Measurements from ENCODE around the gene RBMS3. TPM values are rescaled to one million over a fixed set of nuclear protein-coding genes. Genes with fewer than 3 reads are reported as not detected.

The RBMS3 gene
- total and polyA plus RNA-seq, 2 experiments from 2014 or later, result 34.9 to 37.1 TPM

DNA sequence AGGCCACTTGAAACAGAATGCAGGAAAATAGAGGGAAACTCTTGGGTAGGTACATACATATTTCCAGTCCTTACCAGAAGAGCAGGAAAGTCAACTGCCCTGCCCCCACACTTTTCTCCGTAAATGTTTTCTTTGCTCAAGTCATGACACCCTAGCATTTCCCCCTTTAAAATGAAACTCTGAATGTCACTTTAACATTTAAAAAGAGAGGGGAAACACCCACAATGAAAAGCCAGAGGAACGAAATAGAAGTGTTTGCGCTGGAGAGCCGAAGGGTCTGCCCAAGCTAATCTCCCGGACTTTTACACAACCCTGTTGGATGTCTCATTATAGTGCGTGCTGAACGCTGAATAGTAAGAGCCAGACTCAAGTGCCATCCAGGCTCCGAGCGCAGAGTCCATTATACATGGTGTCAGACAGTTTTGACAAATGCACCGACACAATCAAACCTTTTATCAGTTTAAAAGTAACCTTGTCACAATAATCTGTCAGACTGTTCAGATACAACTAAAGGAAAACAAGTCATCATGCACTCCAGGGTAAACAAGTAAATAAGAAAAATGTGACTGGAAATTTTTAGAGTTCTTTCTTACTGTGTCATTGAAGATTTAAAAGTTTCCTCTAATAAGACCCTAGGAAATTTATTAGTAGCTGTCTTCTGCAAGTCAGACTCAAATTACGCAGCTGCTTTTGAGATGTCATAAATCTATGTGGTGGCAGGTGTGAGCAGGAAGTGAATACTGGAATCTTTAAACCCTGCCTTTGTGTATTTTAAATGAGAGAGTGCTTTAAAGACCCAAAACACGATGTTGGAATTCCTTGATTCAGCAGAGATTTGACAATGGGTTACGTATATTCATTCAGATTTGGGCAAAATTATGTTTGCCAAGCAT lies 159.8 kb downstream of the RBMS3 start:
- peak; percentile 63 for DNase-seq (ENCODE audit: low spot score)
- peaks cover 3% of the 10 kb centered on the region for H3K79me2 ChIP-seq
- no peaks in the 10 kb centered on the region for H3K9me2 ChIP-seq (replicated peaks; ENCODE audit: insufficient read depth)
- peak overlapping the region; percentile 73 for H3K4me2 ChIP-seq
- no peaks in the 10 kb centered on the region for H3K9me3 ChIP-seq (ENCODE audit: low read depth)
- H4K20me1 ChIP-seq (ENCODE audit: insufficient read depth, poor library complexity, severe bottlenecking), result no peaks in the 10 kb centered on the region
- H3K27me3 ChIP-seq, result no peaks in the 10 kb centered on the region
- TF ChIP-seq, protein P1, sequence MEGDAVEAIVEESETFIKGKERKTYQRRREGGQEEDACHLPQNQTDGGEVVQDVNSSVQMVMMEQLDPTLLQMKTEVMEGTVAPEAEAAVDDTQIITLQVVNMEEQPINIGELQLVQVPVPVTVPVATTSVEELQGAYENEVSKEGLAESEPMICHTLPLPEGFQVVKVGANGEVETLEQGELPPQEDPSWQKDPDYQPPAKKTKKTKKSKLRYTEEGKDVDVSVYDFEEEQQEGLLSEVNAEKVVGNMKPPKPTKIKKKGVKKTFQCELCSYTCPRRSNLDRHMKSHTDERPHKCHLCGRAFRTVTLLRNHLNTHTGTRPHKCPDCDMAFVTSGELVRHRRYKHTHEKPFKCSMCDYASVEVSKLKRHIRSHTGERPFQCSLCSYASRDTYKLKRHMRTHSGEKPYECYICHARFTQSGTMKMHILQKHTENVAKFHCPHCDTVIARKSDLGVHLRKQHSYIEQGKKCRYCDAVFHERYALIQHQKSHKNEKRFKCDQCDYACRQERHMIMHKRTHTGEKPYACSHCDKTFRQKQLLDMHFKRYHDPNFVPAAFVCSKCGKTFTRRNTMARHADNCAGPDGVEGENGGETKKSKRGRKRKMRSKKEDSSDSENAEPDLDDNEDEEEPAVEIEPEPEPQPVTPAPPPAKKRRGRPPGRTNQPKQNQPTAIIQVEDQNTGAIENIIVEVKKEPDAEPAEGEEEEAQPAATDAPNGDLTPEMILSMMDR (IDR thresholded peaks at IDR 0.05; ENCODE audit: poor library complexity), result no peak
- TF ChIP-seq EZH2phosphoT487 (IDR thresholded peaks at IDR 0.05; ENCODE audit: low read depth, severe bottlenecking, unreplicated experiment) (no peak), EZH2 (IDR thresholded peaks at IDR 0.05; ENCODE audit: borderline replicate concordance) (no peak)
- 19% methylated on average over 13 of the region's 13 CpGs for WGBS (ENCODE audit: low lambda C conversion rate, missing lambda C conversion rate)
- peak overlapping the region; percentile 31 for H3K4me3 ChIP-seq
- peak overlapping the region; percentile 49 for H2AFZ ChIP-seq
- peaks cover 5% of the 10 kb centered on the region for H3K4me1 ChIP-seq (ENCODE audit: insufficient read depth)
- H3K27ac ChIP-seq, result peak overlapping the region; percentile 76
- no peaks in the 10 kb centered on the region for H3K36me3 ChIP-seq (replicated peaks; ENCODE audit: insufficient read depth, low read depth)

DNA sequence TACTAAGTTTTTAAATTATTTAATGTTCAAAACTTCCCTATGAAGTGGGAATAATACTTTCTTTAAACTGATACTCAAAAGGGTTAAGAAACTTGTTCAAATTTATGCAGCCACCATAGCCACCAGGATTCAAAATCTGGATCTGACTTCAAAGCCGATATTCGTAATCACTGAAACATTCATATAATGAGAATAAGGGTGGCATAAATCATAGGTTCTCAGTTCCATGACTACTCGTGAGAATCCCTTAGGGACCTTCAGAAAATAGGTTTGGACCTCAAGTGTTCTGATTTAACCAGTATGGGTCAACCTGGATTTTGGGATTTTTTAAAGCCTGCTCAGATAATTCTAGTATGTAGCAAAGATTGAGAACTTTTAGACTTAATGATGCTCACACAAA lies 160.6 kb downstream of the RBMS3 start:
- Histone ChIP-seq H3K4me2 (no peak overlapping the region), H3K36me3 (replicated peaks; ENCODE audit: insufficient read depth, low read depth) (no peaks in the 10 kb centered on the region), H3K4me3 (no peak overlapping the region), H3K79me2 (no peaks in the 10 kb centered on the region), H3K27ac (no peak overlapping the region), H3K9me3 (ENCODE audit: low read depth) (no peaks in the 10 kb centered on the region), H3K4me1 (ENCODE audit: insufficient read depth) (peaks cover 5% of the 10 kb centered on the region), H4K20me1 (ENCODE audit: insufficient read depth, poor library complexity, severe bottlenecking) (no peaks in the 10 kb centered on the region), H3K9me2 (replicated peaks; ENCODE audit: insufficient read depth) (no peaks in the 10 kb centered on the region), H3K27me3 (no peaks in the 10 kb centered on the region), H2AFZ (no peak overlapping the region)
- 89% methylated on average over 3 of the region's 3 CpGs for WGBS (ENCODE audit: low lambda C conversion rate, missing lambda C conversion rate)
- TF ChIP-seq, protein P1 (IDR thresholded peaks at IDR 0.05; ENCODE audit: poor library complexity), result no peak
- TF ChIP-seq EZH2phosphoT487 (IDR thresholded peaks at IDR 0.05; ENCODE audit: low read depth, severe bottlenecking, unreplicated experiment) (no peak), EZH2 (IDR thresholded peaks at IDR 0.05; ENCODE audit: borderline replicate concordance) (no peak)
- no peak for DNase-seq (ENCODE audit: low spot score)

DNA sequence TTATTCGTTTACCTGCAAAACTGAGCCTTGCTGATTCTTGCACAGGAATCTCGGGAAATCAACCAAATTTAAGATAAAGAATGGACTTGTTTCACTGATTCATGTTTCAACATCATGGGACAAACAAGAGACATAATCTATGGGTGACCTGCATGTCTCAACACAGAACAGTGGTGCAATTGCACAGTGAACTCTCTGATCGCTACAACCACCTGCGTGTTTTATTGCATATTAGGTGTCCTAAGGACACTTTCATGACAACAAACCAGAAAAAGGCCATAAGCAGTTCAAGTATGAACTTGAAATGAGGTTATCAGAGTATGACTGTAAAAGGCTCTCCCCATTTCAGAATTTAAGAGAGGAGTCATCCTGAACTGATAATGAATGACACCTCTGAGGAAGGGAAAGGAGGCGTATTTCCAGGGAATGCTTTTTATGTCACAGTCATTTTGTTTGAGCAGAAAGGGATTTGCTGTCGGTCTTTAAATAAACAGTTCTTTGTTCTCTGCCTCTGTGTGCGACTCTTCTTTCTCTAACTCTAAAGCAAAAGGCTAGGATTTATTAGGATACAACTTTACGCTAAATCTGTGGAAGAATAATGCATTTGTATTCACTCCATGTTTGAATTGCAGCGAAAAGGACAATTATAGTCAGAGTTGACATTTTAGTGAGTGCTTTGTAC lies 167.2 kb downstream of the RBMS3 start:
- H2AFZ ChIP-seq, result no peak overlapping the region

More for the DNA sequence above, 167.2 kb downstream of the RBMS3 start:
- no peak overlapping the region for H3K27ac ChIP-seq
- no peaks in the 10 kb centered on the region for H3K27me3 ChIP-seq
- H3K36me3 ChIP-seq (replicated peaks; ENCODE audit: insufficient read depth, low read depth), result no peaks in the 10 kb centered on the region
- H3K79me2 ChIP-seq, result no peaks in the 10 kb centered on the region
- 60% methylated on average over 9 of the region's 9 CpGs for WGBS (ENCODE audit: low lambda C conversion rate, missing lambda C conversion rate)
- H3K4me1 ChIP-seq (ENCODE audit: insufficient read depth), result peaks cover 9% of the 10 kb centered on the region
- DNase-seq (ENCODE audit: low spot score), result no peak
- no peaks in the 10 kb centered on the region for H3K9me2 ChIP-seq (replicated peaks; ENCODE audit: insufficient read depth)
- H3K9me3 ChIP-seq (ENCODE audit: low read depth), result no peaks in the 10 kb centered on the region
- TF ChIP-seq EZH2phosphoT487 (IDR thresholded peaks at IDR 0.05; ENCODE audit: low read depth, severe bottlenecking, unreplicated experiment) (no peak), EZH2 (IDR thresholded peaks at IDR 0.05; ENCODE audit: borderline replicate concordance) (no peak)
- TF ChIP-seq, protein P1 (IDR thresholded peaks at IDR 0.05; ENCODE audit: poor library complexity), result no peak
- H3K4me2 ChIP-seq, result peak overlapping the region; percentile 21
- no peaks in the 10 kb centered on the region for H4K20me1 ChIP-seq (ENCODE audit: insufficient read depth, poor library complexity, severe bottlenecking)
- H3K4me3 ChIP-seq, result no peak overlapping the region

Measured in hepatocyte (in vitro differentiated cells).